C4-2B (cell line): ENCODE results near the gene TRIM37.

ENCODE experiments used
- ZFX ChIP-seq: fragments of 450-650 bp; IDR thresholded peaks from 2 replicates; pipeline ENCODE4 v1.6.1; 2017
- TF ChIP-seq, protein P1 (sequence below): fragments of 450-650 bp; conservative IDR thresholded peaks from 2 replicates; pipeline ENCODE4 v1.5.1; 2017; ENCODE audit warnings: mild to moderate bottlenecking

DNA sequence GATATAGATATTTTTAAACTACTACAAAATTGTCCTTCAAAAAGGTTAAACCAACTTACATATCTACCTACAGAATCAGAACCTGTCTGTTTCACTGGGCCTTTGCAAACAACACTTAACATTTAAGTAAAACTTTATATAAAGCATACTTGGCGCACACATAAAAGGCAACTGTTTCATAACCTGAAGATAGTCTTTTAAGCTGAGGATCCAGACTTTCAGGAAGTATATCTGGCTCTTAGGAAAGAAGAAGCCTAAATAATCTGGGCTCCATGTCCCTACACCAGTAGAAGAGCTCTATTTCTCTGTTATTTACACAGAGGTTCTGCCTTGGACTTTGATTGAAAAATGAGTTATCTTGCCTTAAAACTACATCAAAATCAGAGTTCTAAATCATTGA lies 75.9 kb downstream of the TRIM37 start:
- TF ChIP-seq, protein P1, sequence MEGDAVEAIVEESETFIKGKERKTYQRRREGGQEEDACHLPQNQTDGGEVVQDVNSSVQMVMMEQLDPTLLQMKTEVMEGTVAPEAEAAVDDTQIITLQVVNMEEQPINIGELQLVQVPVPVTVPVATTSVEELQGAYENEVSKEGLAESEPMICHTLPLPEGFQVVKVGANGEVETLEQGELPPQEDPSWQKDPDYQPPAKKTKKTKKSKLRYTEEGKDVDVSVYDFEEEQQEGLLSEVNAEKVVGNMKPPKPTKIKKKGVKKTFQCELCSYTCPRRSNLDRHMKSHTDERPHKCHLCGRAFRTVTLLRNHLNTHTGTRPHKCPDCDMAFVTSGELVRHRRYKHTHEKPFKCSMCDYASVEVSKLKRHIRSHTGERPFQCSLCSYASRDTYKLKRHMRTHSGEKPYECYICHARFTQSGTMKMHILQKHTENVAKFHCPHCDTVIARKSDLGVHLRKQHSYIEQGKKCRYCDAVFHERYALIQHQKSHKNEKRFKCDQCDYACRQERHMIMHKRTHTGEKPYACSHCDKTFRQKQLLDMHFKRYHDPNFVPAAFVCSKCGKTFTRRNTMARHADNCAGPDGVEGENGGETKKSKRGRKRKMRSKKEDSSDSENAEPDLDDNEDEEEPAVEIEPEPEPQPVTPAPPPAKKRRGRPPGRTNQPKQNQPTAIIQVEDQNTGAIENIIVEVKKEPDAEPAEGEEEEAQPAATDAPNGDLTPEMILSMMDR: no peak
- TF ChIP-seq ZFX: no peak
